ENCODE measurements around the gene HES4. TPM values are rescaled to one million over a fixed set of nuclear protein-coding genes. Genes with fewer than 3 reads are reported as not detected.

Gene HES4, protein sequence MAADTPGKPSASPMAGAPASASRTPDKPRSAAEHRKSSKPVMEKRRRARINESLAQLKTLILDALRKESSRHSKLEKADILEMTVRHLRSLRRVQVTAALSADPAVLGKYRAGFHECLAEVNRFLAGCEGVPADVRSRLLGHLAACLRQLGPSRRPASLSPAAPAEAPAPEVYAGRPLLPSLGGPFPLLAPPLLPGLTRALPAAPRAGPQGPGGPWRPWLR
- not detected for total RNA-seq
- polyA plus RNA-seq: under 1 TPM in 1 of 2 donors, not detected in 1; 0.36 TPM

DNA sequence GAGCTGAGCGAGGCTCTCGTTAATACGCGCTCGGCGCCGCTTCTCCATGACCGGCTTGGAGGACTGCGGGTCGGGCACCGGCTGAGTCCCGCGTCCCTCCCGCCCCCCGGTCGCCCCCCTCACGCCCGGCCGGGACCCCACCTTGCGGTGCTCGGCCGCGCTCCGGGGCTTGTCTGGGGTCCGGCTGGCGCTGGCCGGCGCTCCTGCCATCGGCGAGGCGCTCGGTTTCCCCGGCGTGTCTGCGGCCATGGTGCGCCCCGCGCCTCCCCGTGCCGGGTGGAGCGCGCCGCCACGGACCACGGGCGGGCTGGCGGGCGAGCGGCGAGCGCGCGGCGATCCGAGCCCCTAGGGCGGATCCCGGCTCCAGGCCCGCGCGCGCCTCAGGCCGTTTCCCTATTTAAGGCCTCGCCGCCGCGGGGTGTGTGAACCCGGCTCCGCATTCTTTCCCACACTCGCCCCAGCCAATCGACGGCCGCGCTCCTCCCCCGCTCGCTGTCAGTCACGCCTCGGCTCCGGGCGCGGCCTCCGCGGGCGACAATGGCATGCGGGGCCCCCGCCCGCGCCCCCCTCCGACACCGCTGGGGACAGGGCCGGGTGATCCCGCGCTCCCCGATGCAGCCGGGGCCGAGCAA, at the start of gene HES4:
HES4 (minus strand) TSS at position 373 of the 632 bp plus-strand sequence; CDS start at position 249, 124 bp downstream.
- Mint-ChIP-seq H3K4me1 (peaks cover 7 to 24% (median 9%) of the 10 kb centered on the region in 4 donors), H3K9me3 (no peaks in the 10 kb centered on the region), H3K27me3 (peaks cover 21 to 29% of the 10 kb centered on the region in 2 donors), H3K4me3 (peak within 1 kb of the TSS; percentile 64 to 91 (median 76)), H3K36me3 (no peaks in the 10 kb centered on the region), H3K27ac (peak within 1 kb of the TSS; percentile 85 to 94 (median 89))
- H3K9me3 ChIP-seq (ENCODE audit: control insufficient read depth in 1 of 2, low read length in 2 of 2): no peaks in the 10 kb centered on the region
- H3K4me3 ChIP-seq (ENCODE audit: low read length in 2 of 2): peak within 1 kb of the TSS; percentile 3 to 44
- intact Hi-C loops (cut with micrococcal nuclease): no loop called here
- peak; percentile 51 to 61 (median 58) for DNase-seq
- H3K36me3 ChIP-seq (ENCODE audit: insufficient read depth, low read length): no peaks in the 10 kb centered on the region
- CTCF ChIA-PET (ENCODE audit: partially characterized antibody): interaction anchor here (1.1 kb wide), 1 partner anchor 14 kb away, joined by 5 read pairs; the partner anchor contains the start of gene ISG15
- H3K4me1 ChIP-seq (ENCODE audit: insufficient read depth, low read length): peaks cover 29% of the 10 kb centered on the region
- H3K27ac ChIP-seq (ENCODE audit: low read depth, low read length): no peak within 1 kb of the TSS
- H3K27me3 ChIP-seq (ENCODE audit: insufficient read depth, low read length): peaks cover 39% of the 10 kb centered on the region
- POLR2A ChIA-PET (ENCODE audit: partially characterized antibody): interaction anchor here (3.1 kb wide), 1 partner anchor 14 kb away, joined by 11 read pairs; the partner anchor contains the start of gene ISG15

DNA sequence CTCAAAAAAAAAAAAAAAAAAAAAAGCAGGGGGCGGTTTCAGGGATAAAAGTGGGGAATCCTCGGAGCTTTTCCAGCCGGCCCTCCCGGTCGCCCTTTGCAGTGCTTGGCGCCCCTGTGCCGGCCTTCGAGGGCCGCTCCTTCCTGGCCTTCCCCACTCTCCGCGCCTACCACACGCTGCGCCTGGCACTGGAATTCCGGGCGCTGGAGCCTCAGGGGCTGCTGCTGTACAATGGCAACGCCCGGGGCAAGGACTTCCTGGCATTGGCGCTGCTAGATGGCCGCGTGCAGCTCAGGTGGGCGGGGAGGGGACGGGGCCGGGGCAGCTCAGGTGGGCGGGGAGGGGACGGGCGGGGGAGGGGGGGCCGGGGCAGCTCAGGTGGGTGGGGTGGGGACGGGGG, 48.9 kb upstream of the HES4 start:
- Mint-ChIP-seq H3K9me3 (peaks cover 0 to 4% (median 0%) of the 10 kb centered on the region in 8 donors), H3K27ac (no peak overlapping the region), H3K36me3 (no peaks in the 10 kb centered on the region), H3K4me1 (peaks cover 0 to 5% (median 0%) of the 10 kb centered on the region in 4 donors), H3K4me3 (no peak overlapping the region), H3K27me3 (peaks cover 0 to 6% of the 10 kb centered on the region in 2 donors)
- CTCF ChIA-PET (ENCODE audit: partially characterized antibody): no interaction called here
- Histone ChIP-seq H3K4me1 (ENCODE audit: insufficient read depth, low read length) (no peaks in the 10 kb centered on the region), H3K36me3 (ENCODE audit: insufficient read depth, low read length) (no peaks in the 10 kb centered on the region), H3K9me3 (ENCODE audit: control insufficient read depth in 1 of 2, low read length in 2 of 2) (no peaks in the 10 kb centered on the region), H3K27ac (ENCODE audit: low read depth, low read length) (no peak overlapping the region), H3K27me3 (ENCODE audit: insufficient read depth, low read length) (no peaks in the 10 kb centered on the region), H3K4me3 (ENCODE audit: low read length in 2 of 2) (no peak overlapping the region)
- no peak for DNase-seq
- intact Hi-C loops (cut with micrococcal nuclease): no loop called here
- POLR2A ChIA-PET (ENCODE audit: partially characterized antibody): no interaction called here

DNA sequence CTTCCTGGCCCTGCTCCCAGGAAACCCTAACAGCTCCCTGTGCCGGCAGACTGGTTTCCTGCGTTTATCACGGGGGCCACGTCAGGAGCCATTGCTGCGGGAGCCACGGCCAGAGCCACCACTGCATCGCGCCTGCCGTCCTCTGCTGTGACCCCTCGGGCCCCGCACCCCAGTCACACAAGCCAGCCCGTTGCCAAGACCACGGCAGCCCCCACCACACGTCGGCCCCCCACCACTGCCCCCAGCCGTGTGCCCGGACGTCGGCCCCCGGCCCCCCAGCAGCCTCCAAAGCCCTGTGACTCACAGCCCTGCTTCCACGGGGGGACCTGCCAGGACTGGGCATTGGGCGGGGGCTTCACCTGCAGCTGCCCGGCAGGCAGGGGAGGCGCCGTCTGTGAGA, 48.1 kb upstream of the HES4 start:
- Mint-ChIP-seq H3K36me3 (no peaks in the 10 kb centered on the region), H3K9me3 (peaks cover 0 to 4% (median 1%) of the 10 kb centered on the region in 8 donors), H3K27ac (no peak overlapping the region), H3K4me3 (no peak overlapping the region), H3K27me3 (peaks cover 0 to 6% of the 10 kb centered on the region in 2 donors), H3K4me1 (peaks cover 0 to 5% (median 0%) of the 10 kb centered on the region in 4 donors)
- CTCF ChIA-PET (ENCODE audit: partially characterized antibody): no interaction called here
- Histone ChIP-seq H3K27ac (ENCODE audit: low read depth, low read length) (no peak overlapping the region), H3K27me3 (ENCODE audit: insufficient read depth, low read length) (no peaks in the 10 kb centered on the region), H3K9me3 (ENCODE audit: control insufficient read depth in 1 of 2, low read length in 2 of 2) (no peaks in the 10 kb centered on the region), H3K4me1 (ENCODE audit: insufficient read depth, low read length) (no peaks in the 10 kb centered on the region), H3K4me3 (ENCODE audit: low read length in 2 of 2) (no peak overlapping the region), H3K36me3 (ENCODE audit: insufficient read depth, low read length) (no peaks in the 10 kb centered on the region)
- POLR2A ChIA-PET (ENCODE audit: partially characterized antibody): no interaction called here
- intact Hi-C loops (cut with micrococcal nuclease): no loop called here
- DNase-seq: no peak

DNA sequence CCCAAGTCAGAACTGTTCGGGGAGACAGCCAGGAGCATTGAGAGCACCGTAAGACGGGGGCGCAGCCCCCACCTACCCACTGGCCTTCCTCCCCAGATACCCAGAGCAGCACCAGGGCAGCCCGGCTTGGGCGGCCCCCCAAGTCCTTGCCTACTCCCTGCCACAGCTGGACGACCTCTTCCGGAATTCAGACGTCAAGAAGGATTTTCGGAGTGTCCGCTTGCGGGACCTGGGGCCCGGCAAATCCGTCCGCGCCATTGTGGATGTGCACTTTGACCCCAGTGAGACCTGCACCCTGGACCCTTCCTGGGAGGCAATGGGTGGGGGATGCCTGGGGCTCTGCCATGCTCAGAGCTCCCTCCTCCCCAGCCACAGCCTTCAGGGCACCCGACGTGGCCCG, 47.5 kb upstream of the HES4 start:
- Mint-ChIP-seq H3K27me3 (peaks cover 0 to 1% of the 10 kb centered on the region in 2 donors), H3K27ac (no peak overlapping the region), H3K4me1 (peaks cover 0 to 5% (median 0%) of the 10 kb centered on the region in 4 donors), H3K9me3 (peaks cover 0 to 4% (median 1%) of the 10 kb centered on the region in 8 donors), H3K4me3 (no peak overlapping the region), H3K36me3 (no peaks in the 10 kb centered on the region)
- Histone ChIP-seq H3K4me1 (ENCODE audit: insufficient read depth, low read length) (no peaks in the 10 kb centered on the region), H3K27ac (ENCODE audit: low read depth, low read length) (no peak overlapping the region), H3K36me3 (ENCODE audit: insufficient read depth, low read length) (no peaks in the 10 kb centered on the region), H3K9me3 (ENCODE audit: control insufficient read depth in 1 of 2, low read length in 2 of 2) (no peaks in the 10 kb centered on the region), H3K27me3 (ENCODE audit: insufficient read depth, low read length) (no peaks in the 10 kb centered on the region), H3K4me3 (ENCODE audit: low read length in 2 of 2) (no peak overlapping the region)
- CTCF ChIA-PET (ENCODE audit: partially characterized antibody): no interaction called here
- intact Hi-C loops (cut with micrococcal nuclease): no loop called here
- POLR2A ChIA-PET (ENCODE audit: partially characterized antibody): no interaction called here
- DNase-seq: no peak

DNA sequence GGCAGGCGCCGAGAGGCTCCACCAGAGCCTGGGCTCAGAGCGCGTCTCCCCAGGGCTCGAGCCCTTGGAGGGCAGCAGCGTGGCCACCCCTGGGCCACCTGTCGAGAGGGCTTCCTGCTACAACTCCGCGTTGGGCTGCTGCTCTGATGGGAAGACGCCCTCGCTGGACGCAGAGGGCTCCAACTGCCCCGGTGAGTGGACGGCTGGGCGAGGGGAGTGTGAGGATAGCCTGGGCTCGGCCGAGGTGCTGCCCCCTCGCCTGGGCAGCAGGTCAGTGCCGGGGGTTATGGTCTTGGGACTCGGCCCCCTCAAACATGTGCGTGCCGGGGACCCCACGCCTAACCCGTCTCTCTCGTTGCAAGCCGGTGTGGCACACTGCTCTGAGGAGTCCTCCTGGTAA, 46.9 kb upstream of the HES4 start:
- Mint-ChIP-seq H3K4me3 (no peak overlapping the region), H3K27me3 (no peaks in the 10 kb centered on the region), H3K4me1 (peaks cover 0 to 2% (median 0%) of the 10 kb centered on the region in 4 donors), H3K9me3 (peaks cover 0 to 4% (median 1%) of the 10 kb centered on the region in 8 donors), H3K27ac (no peak overlapping the region), H3K36me3 (no peaks in the 10 kb centered on the region)
- no peak for DNase-seq
- no peak overlapping the region for H3K27ac ChIP-seq (ENCODE audit: low read depth, low read length)
- intact Hi-C loops (cut with micrococcal nuclease): no loop called here
- H3K36me3 ChIP-seq (ENCODE audit: insufficient read depth, low read length): no peaks in the 10 kb centered on the region
- no peaks in the 10 kb centered on the region for H3K9me3 ChIP-seq (ENCODE audit: control insufficient read depth in 1 of 2, low read length in 2 of 2)
- no peak overlapping the region for H3K4me3 ChIP-seq (ENCODE audit: low read length in 2 of 2)
- no peaks in the 10 kb centered on the region for H3K27me3 ChIP-seq (ENCODE audit: insufficient read depth, low read length)
- H3K4me1 ChIP-seq (ENCODE audit: insufficient read depth, low read length): no peaks in the 10 kb centered on the region
- ChIA-PET CTCF (ENCODE audit: partially characterized antibody) (no interaction called here), POLR2A (ENCODE audit: partially characterized antibody) (no interaction called here)

DNA sequence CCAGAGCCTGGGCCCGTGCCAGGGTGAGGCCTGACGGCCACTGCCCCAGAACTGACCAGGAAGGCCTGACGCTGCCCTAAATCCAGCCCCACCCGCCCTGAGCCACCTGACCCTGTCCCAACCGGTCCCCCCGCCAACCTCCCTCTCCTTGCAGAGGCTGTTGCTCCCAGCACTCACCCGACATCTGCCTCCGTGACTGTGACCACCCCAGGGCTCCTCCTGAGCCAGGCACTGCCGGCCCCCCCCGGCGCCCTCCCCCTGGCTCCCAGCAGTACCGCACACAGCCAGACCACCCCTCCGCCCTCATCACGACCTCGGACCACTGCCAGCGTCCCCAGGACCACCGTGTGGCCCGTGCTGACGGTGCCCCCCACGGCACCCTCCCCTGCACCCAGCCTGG, 46.3 kb upstream of the HES4 start:
- no peaks in the 10 kb centered on the region for H3K27me3 Mint-ChIP-seq
- Histone ChIP-seq H3K27ac (ENCODE audit: low read depth, low read length) (no peak overlapping the region), H3K4me1 (ENCODE audit: insufficient read depth, low read length) (no peaks in the 10 kb centered on the region), H3K9me3 (ENCODE audit: control insufficient read depth in 1 of 2, low read length in 2 of 2) (no peaks in the 10 kb centered on the region), H3K4me3 (ENCODE audit: low read length in 2 of 2) (no peak overlapping the region), H3K36me3 (ENCODE audit: insufficient read depth, low read length) (no peaks in the 10 kb centered on the region), H3K27me3 (ENCODE audit: insufficient read depth, low read length) (no peaks in the 10 kb centered on the region)
- POLR2A ChIA-PET (ENCODE audit: partially characterized antibody): no interaction called here
- CTCF ChIA-PET (ENCODE audit: partially characterized antibody): no interaction called here
- no peak overlapping the region for H3K4me3 Mint-ChIP-seq
- peaks cover 0 to 4% (median 1%) of the 10 kb centered on the region in 8 donors for H3K9me3 Mint-ChIP-seq
- peaks cover 0 to 2% (median 0%) of the 10 kb centered on the region in 4 donors for H3K4me1 Mint-ChIP-seq
- no peaks in the 10 kb centered on the region for H3K36me3 Mint-ChIP-seq
- H3K27ac Mint-ChIP-seq: no peak overlapping the region
- DNase-seq: no peak
- intact Hi-C loops (cut with micrococcal nuclease): no loop called here

DNA sequence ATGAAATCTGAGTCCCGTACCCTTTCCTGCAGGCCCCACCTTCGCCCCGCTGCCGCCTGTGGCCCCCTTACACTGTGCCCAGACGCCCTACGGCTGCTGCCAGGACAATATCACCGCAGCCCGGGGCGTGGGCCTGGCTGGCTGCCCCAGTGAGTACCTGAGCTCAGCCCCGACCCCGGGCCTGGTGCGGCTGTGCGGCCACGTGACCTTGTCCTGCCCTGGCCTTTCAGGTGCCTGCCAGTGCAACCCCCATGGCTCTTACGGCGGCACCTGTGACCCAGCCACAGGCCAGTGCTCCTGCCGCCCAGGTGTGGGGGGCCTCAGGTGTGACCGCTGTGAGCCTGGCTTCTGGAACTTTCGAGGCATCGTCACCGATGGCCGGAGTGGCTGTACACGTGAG, 45.2 kb upstream of the HES4 start:
- CTCF ChIA-PET (ENCODE audit: partially characterized antibody): no interaction called here
- H3K36me3 ChIP-seq (ENCODE audit: insufficient read depth, low read length): no peaks in the 10 kb centered on the region
- intact Hi-C loops (cut with micrococcal nuclease): no loop called here
- no peaks in the 10 kb centered on the region for H3K9me3 ChIP-seq (ENCODE audit: control insufficient read depth in 1 of 2, low read length in 2 of 2)
- Mint-ChIP-seq H3K9me3 (peaks cover 0 to 4% (median 1%) of the 10 kb centered on the region in 8 donors), H3K4me1 (peaks cover 0 to 2% (median under 1%) of the 10 kb centered on the region in 4 donors), H3K27ac (peak overlapping the region in 1 of 7 donors; percentile 62), H3K27me3 (no peaks in the 10 kb centered on the region), H3K4me3 (no peak overlapping the region), H3K36me3 (no peaks in the 10 kb centered on the region)
- H3K27me3 ChIP-seq (ENCODE audit: insufficient read depth, low read length): no peaks in the 10 kb centered on the region
- no peak overlapping the region for H3K27ac ChIP-seq (ENCODE audit: low read depth, low read length)
- POLR2A ChIA-PET (ENCODE audit: partially characterized antibody): no interaction called here
- H3K4me3 ChIP-seq (ENCODE audit: low read length in 2 of 2): no peak overlapping the region
- peaks cover 4% of the 10 kb centered on the region for H3K4me1 ChIP-seq (ENCODE audit: insufficient read depth, low read length)
- DNase-seq: no peak

Measured in CD4-positive, alpha-beta memory T cell (primary cell).